ENCODE measurements around the gene ZNF414. TPM values are rescaled to one million over a fixed set of nuclear protein-coding genes. Genes with fewer than 3 reads are reported as not detected.

Gene ZNF414
- total RNA-seq, 1 experiment from 2014 or later = 22.4 TPM

- Histone ChIP-seq H3K9me3 (ENCODE audit: insufficient read depth, low read depth) (no peaks in the 10 kb centered on the region), H3K36me3 (ENCODE audit: low read depth) (peaks cover 52% of the 10 kb centered on the region), H3K4me1 (replicated peaks; ENCODE audit: insufficient read depth) (peaks cover 35% of the 10 kb centered on the region), H3K9me2 (ENCODE audit: insufficient read depth) (no peaks in the 10 kb centered on the region), H4K20me1 (ENCODE audit: insufficient read depth) (peaks cover 100% of the 10 kb centered on the region), H3K27ac (no peak overlapping the region), H3F3A (ENCODE audit: insufficient read depth, low read depth) (peaks cover 80% of the 10 kb centered on the region), H3K4me2 (no peak overlapping the region), H2AFZ (no peak overlapping the region), H3K79me2 (ENCODE audit: low read depth) (peaks cover 100% of the 10 kb centered on the region), H3K4me3 (no peak overlapping the region), H3K27me3 (ENCODE audit: insufficient read depth, low read depth) (no peaks in the 10 kb centered on the region)
- ChIA-PET CTCF (no interaction called here), POLR2A (ENCODE audit: unreplicated experiment) (no interaction called here)
- DNase-seq = no peak
- intact Hi-C loops (cut with micrococcal nuclease; ENCODE audit: unreplicated experiment) = no loop called here
- TF ChIP-seq CTCF (conservative IDR thresholded peaks at IDR 0.05) = no peak
- TF ChIP-seq EZH2 (IDR thresholded peaks at IDR 0.05; ENCODE audit: low read depth) = no peak
- BruUV-seq (replicated peaks) = no TSS peak
Measured at GRCh38 chr19:8461376-8461775, 52.6 kb downstream of the ZNF414 start.

- no peaks in the 10 kb centered on the region for H3K9me3 ChIP-seq (ENCODE audit: insufficient read depth, low read depth)
- H3K4me2 ChIP-seq = peak overlapping the region; percentile 49; the same call in 1 of the 2 replicates
- peaks cover 73% of the 10 kb centered on the region for H3F3A ChIP-seq (ENCODE audit: insufficient read depth, low read depth)
- ChIA-PET POLR2A (ENCODE audit: unreplicated experiment) (interaction anchor here (0.6 kb wide), 1 partner anchor 70 kb away, joined by 3 read pairs; no protein-coding TSS in a partner anchor), CTCF (no interaction called here)
- H4K20me1 ChIP-seq (ENCODE audit: insufficient read depth) = peaks cover 100% of the 10 kb centered on the region
- H3K4me1 ChIP-seq (replicated peaks; ENCODE audit: insufficient read depth) = peaks cover 35% of the 10 kb centered on the region
- H3K4me3 ChIP-seq = no peak overlapping the region
- H3K27me3 ChIP-seq (ENCODE audit: insufficient read depth, low read depth) = no peaks in the 10 kb centered on the region
- H3K79me2 ChIP-seq (ENCODE audit: low read depth) = peaks cover 100% of the 10 kb centered on the region
- peak overlapping the region; percentile 17; the same call in 1 of the 2 replicates for H3K27ac ChIP-seq
- TF ChIP-seq EZH2 (IDR thresholded peaks at IDR 0.05; ENCODE audit: low read depth) = no peak
- no peak for TF ChIP-seq CTCF (conservative IDR thresholded peaks at IDR 0.05)
- BruUV-seq (replicated peaks) = no TSS peak
- H2AFZ ChIP-seq = no peak overlapping the region
- no peak for DNase-seq
- H3K36me3 ChIP-seq (ENCODE audit: low read depth) = peaks cover 51% of the 10 kb centered on the region
- H3K9me2 ChIP-seq (ENCODE audit: insufficient read depth) = no peaks in the 10 kb centered on the region
- intact Hi-C loops (cut with micrococcal nuclease; ENCODE audit: unreplicated experiment) = no loop called here
Measured at GRCh38 chr19:8460516-8461298, 53.3 kb downstream of the ZNF414 start.

Other genes with a start within 250 kb of the ZNF414 start
- 42.9 and 52.8 TPM in 2 replicates for gene CD320, start 205.8 kb downstream of the ZNF414 start, total RNA-seq (2021)
- gene NDUFA7, start 192.8 kb downstream of the ZNF414 start, total RNA-seq (2021) = 49.8 and 61.7 TPM in 2 replicates
- 1,283 and 1,512 TPM in 2 replicates for gene RPS28, start 192.7 kb downstream of the ZNF414 start, total RNA-seq (2021)
- gene KANK3, start 170.9 kb downstream of the ZNF414 start, total RNA-seq (2021) = 0.37 and 1.6 TPM in 2 replicates
- 0.30 TPM in 1 of 2 replicates, not detected in the other for gene ANGPTL4, start 150.0 kb downstream of the ZNF414 start, total RNA-seq (2021)
- gene RAB11B, start 123.8 kb downstream of the ZNF414 start, total RNA-seq (2021) = 119 and 126 TPM in 2 replicates
- gene MARCHF2, start 100.9 kb downstream of the ZNF414 start, total RNA-seq (2021) = 16.6 and 25.2 TPM in 2 replicates
- 220 and 239 TPM in 2 replicates for gene HNRNPM, start 69.2 kb downstream of the ZNF414 start, total RNA-seq (2021)
- gene PRAM1, start 11.5 kb downstream of the ZNF414 start, total RNA-seq (2021) = 0.85 and 0.90 TPM in 2 replicates
- 0.53 and 1.3 TPM in 2 replicates for gene MYO1F, start 63.3 kb upstream of the ZNF414 start, total RNA-seq (2021)
- gene ADAMTS10, start 96.5 kb upstream of the ZNF414 start, total RNA-seq (2021) = 0.60 TPM in 1 of 2 replicates, not detected in the other
- not detected in 2 replicates for gene NFILZ, start 116.5 kb upstream of the ZNF414 start, total RNA-seq (2021)
- not detected in 2 replicates for gene ACTL9, start 184.6 kb upstream of the ZNF414 start, total RNA-seq (2021)
- not detected in 2 replicates for gene OR2Z1, start 207.5 kb upstream of the ZNF414 start, total RNA-seq (2021)